Right atrium auricular region (tissue), 2 donors: Measurements from ENCODE around the gene SPATA3. TPM values are rescaled to one million over a fixed set of nuclear protein-coding genes. Genes with fewer than 3 reads are reported as not detected.

Experiments
- DNase-seq: peaks from one replicate; pipeline ENCODE4 v3.0.0-alpha.2; 2019; ENCODE audit warnings: low spot score
- H3K27ac ChIP-seq, 2 donors: fragments of 200-600 bp; sonication (generic); 1 replicate in 1 of 2; 2 replicates in 1 of 2; pipeline ENCODE4 v1.5.1; 2016 to 2019
- H3K27me3 ChIP-seq, 2 donors: fragments of 200-600 bp; sonication (generic); one replicate each; pipeline versions ENCODE4 v1.5.1 to v1.6.0; 2017 to 2019
- H3K36me3 ChIP-seq: fragments of 200-600 bp; sonication (generic); one replicate; pipeline ENCODE4 v1.5.1; 2016
- H3K4me1 ChIP-seq, 2 donors: fragments of 200-600 bp; sonication (generic); one replicate each; pipeline versions ENCODE4 v1.5.1 to v1.6.0; 2017 to 2019
- H3K4me3 ChIP-seq, 2 donors: fragments of 200-600 bp; sonication (generic); 1 replicate in 1 of 2; 2 replicates in 1 of 2; pipeline ENCODE4 v1.5.1; 2017 to 2019; ENCODE audit warnings: mild to moderate bottlenecking in 1 of 2, moderate library complexity in 1 of 2
- H3K9me3 ChIP-seq, 2 donors: fragments of 200-600 bp; sonication (generic); one replicate each; pipeline ENCODE4 v1.5.1; 2019
- total RNA-seq, 2 donors: library from RNA; depleted of rRNA; stranded (reverse); fragments of >200 nt; gene quantifications; one replicate each; pipeline ENCODE4 v1.1.0, GENCODE V29; 2016
- TF ChIP-seq, protein P1 (sequence below), 2 donors: fragments of 200-600 bp; sonication (generic); IDR thresholded peaks; one replicate each; pipeline ENCODE4 v1.5.1; 2019; ENCODE audit warnings: antibody characterized with exemption in 2 of 2

Gene SPATA3
- total RNA-seq, 2 donors from 2014 or later, result not detected

DNA sequence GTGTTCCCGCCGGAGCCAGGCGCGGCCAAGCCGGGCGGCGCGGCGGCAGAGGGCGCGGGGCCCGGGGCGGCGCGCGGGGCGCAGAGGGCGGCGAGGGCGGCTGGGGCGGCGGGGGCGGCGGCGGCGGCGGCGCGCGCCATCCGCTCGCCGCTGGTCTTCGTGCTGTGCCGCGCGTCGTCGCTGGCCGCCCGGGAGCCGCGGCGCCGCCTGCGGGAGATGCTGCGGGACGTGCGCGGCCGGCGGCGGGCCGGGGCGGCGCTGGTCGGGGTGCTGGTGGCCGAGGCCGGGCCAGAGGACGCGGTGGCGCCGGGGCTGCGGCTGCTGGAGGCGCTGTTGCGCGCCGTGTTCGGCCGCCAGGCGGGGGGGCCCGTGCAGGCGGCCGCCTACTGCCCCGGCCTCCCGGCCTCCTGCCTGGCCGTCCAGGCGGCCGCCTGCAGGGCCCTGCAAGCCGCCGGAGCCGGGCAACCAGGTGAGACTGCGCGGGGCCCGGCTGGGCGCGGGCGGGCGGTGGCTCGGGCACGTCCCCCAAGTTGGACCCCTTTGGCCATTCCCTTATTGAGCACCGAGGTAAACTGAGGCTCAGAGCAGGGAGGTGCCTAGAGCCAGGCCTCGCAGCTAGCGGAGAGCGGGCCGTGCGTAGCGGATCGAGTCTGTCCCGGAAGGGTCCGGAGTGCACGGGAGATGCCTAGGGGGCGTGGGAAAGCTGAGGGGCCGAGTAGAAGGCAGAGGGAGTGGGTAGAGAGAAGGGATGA lies 42.0 kb downstream of the SPATA3 start:
- Histone ChIP-seq H3K4me1 (peaks cover 0 to 3% of the 10 kb centered on the region in 2 donors), H3K27me3 (peaks cover 5 to 11% of the 10 kb centered on the region in 2 donors), H3K36me3 (no peaks in the 10 kb centered on the region), H3K27ac (no peak overlapping the region), H3K4me3 (peak overlapping the region in 1 of 2 donors; percentile 19), H3K9me3 (no peaks in the 10 kb centered on the region)
- TF ChIP-seq, protein P1, sequence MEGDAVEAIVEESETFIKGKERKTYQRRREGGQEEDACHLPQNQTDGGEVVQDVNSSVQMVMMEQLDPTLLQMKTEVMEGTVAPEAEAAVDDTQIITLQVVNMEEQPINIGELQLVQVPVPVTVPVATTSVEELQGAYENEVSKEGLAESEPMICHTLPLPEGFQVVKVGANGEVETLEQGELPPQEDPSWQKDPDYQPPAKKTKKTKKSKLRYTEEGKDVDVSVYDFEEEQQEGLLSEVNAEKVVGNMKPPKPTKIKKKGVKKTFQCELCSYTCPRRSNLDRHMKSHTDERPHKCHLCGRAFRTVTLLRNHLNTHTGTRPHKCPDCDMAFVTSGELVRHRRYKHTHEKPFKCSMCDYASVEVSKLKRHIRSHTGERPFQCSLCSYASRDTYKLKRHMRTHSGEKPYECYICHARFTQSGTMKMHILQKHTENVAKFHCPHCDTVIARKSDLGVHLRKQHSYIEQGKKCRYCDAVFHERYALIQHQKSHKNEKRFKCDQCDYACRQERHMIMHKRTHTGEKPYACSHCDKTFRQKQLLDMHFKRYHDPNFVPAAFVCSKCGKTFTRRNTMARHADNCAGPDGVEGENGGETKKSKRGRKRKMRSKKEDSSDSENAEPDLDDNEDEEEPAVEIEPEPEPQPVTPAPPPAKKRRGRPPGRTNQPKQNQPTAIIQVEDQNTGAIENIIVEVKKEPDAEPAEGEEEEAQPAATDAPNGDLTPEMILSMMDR (IDR thresholded peaks at IDR 0.05), result no peak
- no peak for DNase-seq

- Histone ChIP-seq H3K4me1 (peaks cover 0 to 3% of the 10 kb centered on the region in 2 donors), H3K4me3 (no peak overlapping the region), H3K27ac (no peak overlapping the region), H3K27me3 (peaks cover 5 to 11% of the 10 kb centered on the region in 2 donors), H3K36me3 (no peaks in the 10 kb centered on the region), H3K9me3 (no peaks in the 10 kb centered on the region)
- DNase-seq, result no peak
- TF ChIP-seq, protein P1 (IDR thresholded peaks at IDR 0.05), result no peak
Measured at GRCh38 chr2:231038483-231039293, 42.8 kb downstream of the SPATA3 start.

DNA sequence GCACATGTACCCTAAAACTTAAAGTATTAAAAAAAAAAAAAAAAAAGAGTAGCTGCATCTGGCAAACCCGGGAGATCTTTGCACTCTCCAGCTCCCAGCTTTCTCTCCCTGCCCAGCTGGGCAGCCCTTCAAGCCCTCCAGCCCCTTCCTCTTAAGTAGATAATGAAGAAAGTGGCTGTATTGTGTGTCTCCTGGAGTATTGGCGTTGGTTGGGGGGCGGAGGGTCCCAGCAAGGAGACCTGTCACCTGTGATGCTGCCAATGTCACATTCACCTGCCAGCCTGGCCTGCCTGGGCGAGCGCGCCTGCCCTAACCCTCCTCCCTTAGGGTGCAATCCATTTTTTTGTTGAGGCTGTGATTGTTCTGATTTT lies 43.4 kb downstream of the SPATA3 start:
- TF ChIP-seq, protein P1 (IDR thresholded peaks at IDR 0.05), result no peak
- H3K4me3 ChIP-seq, result no peak overlapping the region
- H3K4me1 ChIP-seq, result peaks cover 0 to 3% of the 10 kb centered on the region in 2 donors
- H3K27me3 ChIP-seq, result peaks cover 5 to 11% of the 10 kb centered on the region in 2 donors
- H3K9me3 ChIP-seq, result no peaks in the 10 kb centered on the region
- H3K36me3 ChIP-seq, result no peaks in the 10 kb centered on the region
- no peak overlapping the region for H3K27ac ChIP-seq
- no peak for DNase-seq

DNA sequence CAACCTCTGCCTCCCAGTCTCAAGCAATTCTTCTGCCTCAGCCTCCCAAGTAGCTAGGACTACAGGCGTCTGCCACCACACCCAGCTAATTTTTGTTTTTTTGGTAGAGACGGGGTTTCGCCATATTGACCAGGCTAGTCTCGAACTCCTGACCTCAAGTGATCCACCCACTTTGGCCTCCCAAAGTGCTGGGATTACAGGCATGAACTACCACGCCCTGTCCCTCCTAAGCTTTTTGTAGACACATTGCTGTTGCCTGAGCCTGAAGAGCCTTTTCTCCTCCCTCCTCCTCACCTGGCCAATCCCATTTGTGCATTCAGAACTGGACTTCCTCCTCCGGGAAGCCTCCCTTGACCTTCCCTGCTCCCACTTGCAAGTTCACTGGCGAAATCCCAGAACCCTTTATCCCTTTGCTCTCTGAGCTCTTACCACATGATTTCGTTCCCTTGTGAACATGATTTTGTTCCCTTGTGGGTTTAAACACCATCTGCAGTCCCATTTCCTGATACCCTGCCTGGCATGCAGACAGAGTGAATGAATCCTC lies 44.0 kb downstream of the SPATA3 start:
- TF ChIP-seq, protein P1 (IDR thresholded peaks at IDR 0.05), result no peak
- Histone ChIP-seq H3K27me3 (peaks cover 5 to 11% of the 10 kb centered on the region in 2 donors), H3K36me3 (no peaks in the 10 kb centered on the region), H3K4me1 (peaks cover 0 to 3% of the 10 kb centered on the region in 2 donors), H3K27ac (no peak overlapping the region), H3K9me3 (no peaks in the 10 kb centered on the region), H3K4me3 (no peak overlapping the region)
- no peak for DNase-seq

DNA sequence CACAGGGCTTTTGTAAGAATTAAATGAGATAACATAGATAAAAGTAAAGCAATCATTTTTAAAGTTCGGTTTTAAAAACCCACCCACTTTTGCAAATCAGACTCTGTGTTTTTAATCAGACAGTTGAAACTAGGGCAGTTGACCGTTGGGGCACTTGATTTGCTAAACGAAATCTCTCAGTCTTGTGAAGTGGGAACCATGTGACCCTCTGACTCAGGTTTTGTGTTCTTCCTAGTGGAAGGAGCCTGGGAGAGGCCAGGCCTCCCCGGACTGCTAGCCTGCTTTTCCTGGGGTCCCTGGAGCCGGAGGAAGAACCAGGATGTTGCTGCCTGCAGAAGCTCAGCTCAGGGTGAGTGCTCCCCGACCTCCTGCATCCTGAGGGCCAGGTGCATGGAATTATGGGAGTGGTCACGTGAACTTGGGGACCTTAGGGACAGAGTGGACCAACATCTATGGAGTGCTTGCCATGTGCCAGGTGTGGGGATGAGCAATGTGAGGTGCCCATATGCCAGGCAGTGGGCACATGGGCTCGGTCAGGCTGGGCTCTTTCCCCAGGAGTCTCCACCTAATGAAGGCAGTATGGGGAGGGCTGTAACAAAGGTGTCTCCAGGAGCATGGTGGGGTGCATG lies 45.3 kb downstream of the SPATA3 start:
- no peak overlapping the region for H3K4me3 ChIP-seq
- peaks cover 5 to 11% of the 10 kb centered on the region in 2 donors for H3K27me3 ChIP-seq

More for the DNA sequence above, 45.3 kb downstream of the SPATA3 start:
- no peaks in the 10 kb centered on the region for H3K36me3 ChIP-seq
- H3K27ac ChIP-seq, result no peak overlapping the region
- DNase-seq, result no peak
- TF ChIP-seq, protein P1 (IDR thresholded peaks at IDR 0.05), result no peak
- H3K9me3 ChIP-seq, result no peaks in the 10 kb centered on the region
- H3K4me1 ChIP-seq, result peaks cover 0 to 3% of the 10 kb centered on the region in 2 donors
